H1 (cell line): ENCODE data around the gene ACP4. TPM values are rescaled to one million over a fixed set of nuclear protein-coding genes. Genes with fewer than 3 reads are reported as not detected.
"Not testable (repeated sequence)": the region's sequence is repeated elsewhere in the genome, so short reads cannot be mapped to it uniquely, and the experiment has no call there.

Experiments
- CTCF ChIA-PET: fragments of 300-600 bp; sonication (Branson Sonifier 250); formaldehyde crosslinking; loops from one replicate; lab custom pipeline; 2021; ENCODE audit not compliant: partially characterized antibody; lab: Charles Lee
- POLR2A ChIA-PET: fragments of 300-600 bp; sonication (Branson Sonifier 250); formaldehyde crosslinking; loops from one replicate; lab custom pipeline; 2021; ENCODE audit warnings: inconsistent platforms; ENCODE audit not compliant: partially characterized antibody; lab: Charles Lee
- DNase-seq, 2 experiments: peaks; one replicate each; pipeline versions ENCODE4 v3.0.0 to v3.0.0-alpha.2; 2010 to 2022; ENCODE audit warnings: low spot score in 2 of 2, low read depth in 1 of 2, mixed read lengths in 1 of 2
- FAIRE-seq: peaks from 2 replicates; lab custom pipeline; 2011; peaks lifted over from hg19 to GRCh38; lab: Jason Lieb, UNC
- H2AFZ ChIP-seq: 2 replicates; pipeline ENCODE4 v1.8.1; 2012; ENCODE audit warnings: low read length, inconsistent platforms
- H2AK5ac ChIP-seq: 2 replicates; pipeline ENCODE4 v1.6.1; 2013; ENCODE audit warnings: low read depth, low read length
- H2BK120ac ChIP-seq: replicated peaks from 2 replicates; pipeline ENCODE3; 2013; ENCODE audit warnings: low read depth, low read length, inconsistent platforms
- H2BK12ac ChIP-seq: 2 replicates; pipeline ENCODE4 v1.6.1; 2013; ENCODE audit warnings: low read depth, low read length
- H2BK15ac ChIP-seq: 2 replicates; pipeline ENCODE4 v1.6.1; 2013; ENCODE audit warnings: low read length
- H2BK20ac ChIP-seq: 2 replicates; pipeline ENCODE4 v1.6.1; 2013; ENCODE audit warnings: low read length
- H2BK5ac ChIP-seq: 2 replicates; pipeline ENCODE4 v1.6.1; 2013; ENCODE audit warnings: low read depth, low read length
- H3K14ac ChIP-seq: 2 replicates; pipeline ENCODE4 v1.6.1; 2013; ENCODE audit warnings: inconsistent platforms; ENCODE audit not compliant: insufficient read length
- H3K18ac ChIP-seq: 2 replicates; pipeline ENCODE4 v1.6.1; 2013; ENCODE audit warnings: low read length; ENCODE audit errors: extremely low read depth
- H3K23ac ChIP-seq: 2 replicates; pipeline ENCODE4 v1.6.1; 2013; ENCODE audit warnings: inconsistent platforms; ENCODE audit not compliant: insufficient read length
- H3K23me2 ChIP-seq: 2 replicates; pipeline ENCODE4 v1.6.1; 2013; ENCODE audit warnings: low read depth, low read length
- H3K27ac ChIP-seq: 2 replicates; pipeline ENCODE4 v1.6.1; 2011; ENCODE audit warnings: low read depth, low read length, inconsistent platforms
- H3K27me3 ChIP-seq, 4 experiments: replicated peaks in 1 of 4; 1 replicate in 1 of 4; 2 replicates in 3 of 4; pipeline versions ENCODE4 v1.6.1 to v1.8.1; 2011 to 2013; ENCODE audit warnings: low read length in 3 of 4, mild to moderate bottlenecking in 3 of 4, inconsistent platforms in 2 of 4, mixed read lengths in 2 of 4, moderate library complexity in 1 of 4; ENCODE audit not compliant: control insufficient read depth in 3 of 4, insufficient read depth in 3 of 4; ENCODE audit errors: extremely low read depth in 1 of 4
- H3K36me3 ChIP-seq, 4 experiments: 2 replicates each; pipeline versions ENCODE4 v1.6.1 to v1.8.1; 2011 to 2013; ENCODE audit warnings: mild to moderate bottlenecking in 4 of 4, low read length in 3 of 4, moderate library complexity in 2 of 4, control low read depth in 1 of 4, inconsistent platforms in 1 of 4; ENCODE audit not compliant: insufficient read depth in 4 of 4, control insufficient read depth in 2 of 4
- H3K4ac ChIP-seq: replicated peaks from 2 replicates; pipeline ENCODE3; 2013; ENCODE audit warnings: low read length, low read depth, mixed read lengths, inconsistent platforms; ENCODE audit not compliant: insufficient read length
- H3K4me1 ChIP-seq, 4 experiments: replicated peaks in 1 of 4; 1 replicate in 1 of 4; 2 replicates in 3 of 4; pipeline versions ENCODE4 v1.6.1 to v1.8.1; 2011 to 2013; ENCODE audit warnings: low read length in 3 of 4, inconsistent platforms in 2 of 4, mixed read lengths in 1 of 4; ENCODE audit not compliant: insufficient read depth in 4 of 4, control insufficient read depth in 3 of 4
- H3K4me2 ChIP-seq, 2 experiments: 2 replicates each; pipeline versions ENCODE4 v1.6.1 to v1.8.1; 2011 to 2013; ENCODE audit warnings: low read depth in 2 of 2, low read length in 2 of 2, control low read depth in 1 of 2, inconsistent platforms in 1 of 2, mild to moderate bottlenecking in 1 of 2; ENCODE audit not compliant: insufficient read depth in 1 of 2
- H3K4me3 ChIP-seq, 4 experiments: fragments of 200-600, 300-600 bp in 1 of 4; sonication (generic), shearing (Covaris generic), sonication (Bioruptor Twin) in 1 of 4; 2 replicates each; pipeline versions ENCODE4 v1.5.1 to v1.8.1; 2011 to 2016; ENCODE audit warnings: low read length in 4 of 4, low read depth in 3 of 4, control low read depth in 2 of 4, inconsistent platforms in 2 of 4, mild to moderate bottlenecking in 2 of 4, mixed read lengths in 1 of 4, moderate library complexity in 1 of 4; ENCODE audit not compliant: insufficient read depth in 2 of 4; ENCODE audit errors: extremely low read depth in 1 of 4
- H3K56ac ChIP-seq: replicated peaks from 2 replicates; pipeline ENCODE3; 2013; ENCODE audit warnings: low read depth, mild to moderate bottlenecking, mixed read lengths, low read length, inconsistent platforms; ENCODE audit not compliant: insufficient read length
- H3K79me1 ChIP-seq: 2 replicates; pipeline ENCODE4 v1.6.1; 2013; ENCODE audit warnings: low read depth, low read length, control low read depth
- H3K79me2 ChIP-seq, 2 experiments: 2 replicates each; pipeline versions ENCODE4 v1.6.1 to v1.8.1; 2012 to 2013; ENCODE audit warnings: low read length in 2 of 2, mild to moderate bottlenecking in 2 of 2, inconsistent platforms in 1 of 2; ENCODE audit not compliant: insufficient read depth in 2 of 2, control insufficient read depth in 1 of 2
- H3K9ac ChIP-seq, 4 experiments: replicated peaks in 1 of 4; 1 replicate in 1 of 4; 2 replicates in 3 of 4; pipeline versions ENCODE4 v1.6.1 to v1.8.1; 2011 to 2013; ENCODE audit warnings: low read depth in 3 of 4, low read length in 3 of 4, control low read depth in 2 of 4, mild to moderate bottlenecking in 2 of 4, moderate library complexity in 2 of 4, inconsistent platforms in 1 of 4; ENCODE audit errors: extremely low read depth in 1 of 4
- H3K9me3 ChIP-seq, 2 experiments: 2 replicates each; pipeline versions ENCODE4 v1.6.1 to v1.8.1; 2012 to 2013; ENCODE audit warnings: mild to moderate bottlenecking in 2 of 2, moderate library complexity in 2 of 2, control low read depth in 1 of 2, inconsistent platforms in 1 of 2, low read depth in 1 of 2, low read length in 1 of 2, mixed read lengths in 1 of 2; ENCODE audit not compliant: insufficient read depth in 2 of 2
- H4K20me1 ChIP-seq, 2 experiments: replicated peaks in 1 of 2; 2 replicates each; pipeline versions ENCODE3 to v1.8.1; 2011 to 2013; ENCODE audit warnings: inconsistent platforms in 2 of 2, low read length in 2 of 2, mild to moderate bottlenecking in 1 of 2; ENCODE audit not compliant: insufficient read depth in 2 of 2, control insufficient read depth in 1 of 2
- H4K5ac ChIP-seq: 2 replicates; pipeline ENCODE4 v1.6.1; 2013; ENCODE audit warnings: low read length, low read depth, mixed read lengths, inconsistent platforms; ENCODE audit not compliant: insufficient read length
- H4K8ac ChIP-seq: 2 replicates; pipeline ENCODE4 v1.8.0; 2013; ENCODE audit warnings: mild to moderate bottlenecking, moderate library complexity, low read length, inconsistent platforms; ENCODE audit not compliant: insufficient read depth; ENCODE audit errors: extremely low read depth
- H4K91ac ChIP-seq: replicated peaks from 2 replicates; pipeline ENCODE3; 2013; ENCODE audit warnings: low read length, mixed read lengths, inconsistent platforms; ENCODE audit not compliant: insufficient read length
- MAX ChIP-seq: IDR thresholded peaks from 2 replicates; pipeline ENCODE4 v1.6.1; 2012; ENCODE audit warnings: inconsistent platforms
- WGBS, 2 experiments: shearing (Covaris generic) in 1 of 2; methylation state at CpG; one replicate each; pipeline versions ENCODE4 v1.1.6 to v1.1.7; 2013 to 2015; ENCODE audit warnings: low lambda C conversion rate in 2 of 2, mixed read lengths in 2 of 2, inconsistent platforms in 1 of 2, low coverage in 1 of 2, missing lambda C conversion rate in 1 of 2; ENCODE audit not compliant: insufficient replicate concordance in 2 of 2, insufficient coverage in 1 of 2, insufficient read length in 1 of 2; ENCODE audit errors: extremely low coverage in 1 of 2, missing lambda C conversion rate in 1 of 2; 5-methylcytosine and 5-hydroxymethylcytosine counted together
- polyA plus RNA-seq, 7 experiments: library from polyadenylated mRNA; depleted of rRNA in 3 of 7; stranded (reverse) in 5 of 7; unstranded in 2 of 7; fragments of >200 nt in 5 of 7; fragments of 200-250 nt in 2 of 7; gene quantifications; 1 replicate in 5 of 7; 2 replicates in 1 of 7; 4 replicates in 1 of 7; pipeline versions ENCODE4 v1.2.1 to v1.2.3, GENCODE V29; 2011 to 2013; ENCODE audit warnings: missing spikeins in 2 of 7, mixed read lengths in 2 of 7
- total RNA-seq: library from RNA; stranded (reverse); fragmentation: NEBNext Ultra II Directional; extraction: Animal tissue kit (Norgen Biotek cat#: 25700); gene quantifications from 2 replicates; pipeline ENCODE4 v1.2.1, GENCODE V29; 2021

Gene ACP4
- total and polyA plus RNA-seq, 2 of the 8 experiments (the other 6 are each of a cell fraction or from before 2014, with no cell fraction given): not detected

GRCh38 chr19:50767263-50767662 is 23.0 kb upstream of the ACP4 start:
- POLR2A ChIA-PET: interaction anchor here (0.6 to 1.8 kb wide), 4 partner anchors 11 to 211 kb away, joined by 3 to 4 read pairs (median 3); no protein-coding TSS in a partner anchor
- H3K23ac ChIP-seq, H3K79me1 ChIP-seq, H3K18ac ChIP-seq, H2BK15ac ChIP-seq, H4K5ac ChIP-seq, H3K4me1 ChIP-seq, H3K4me2 ChIP-seq, FAIRE-seq, H3K27me3 ChIP-seq, H3K56ac ChIP-seq, H2BK20ac ChIP-seq, H2AK5ac ChIP-seq, H4K8ac ChIP-seq, H4K20me1 ChIP-seq, H3K4ac ChIP-seq, H3K27ac ChIP-seq, DNase-seq, H2BK120ac ChIP-seq, H4K91ac ChIP-seq, H3K9me3 ChIP-seq, H3K79me2 ChIP-seq, H3K14ac ChIP-seq, H3K23me2 ChIP-seq: not testable (repeated sequence)
- WGBS, 2 experiments: 43% methylated on average over 5 of the region's 5 CpGs; no CpG with 5 or more reads in 1 of the 2 experiments
- CTCF ChIA-PET: interaction anchor here (1.0 to 1.5 kb wide), 3 partner anchors 25 to 61 kb away, joined by 3 to 6 read pairs (median 3); no protein-coding TSS in a partner anchor
- peak; percentile 62 for TF ChIP-seq MAX
- TF ChIP-seq, all 59 proteins: peak for 1; not testable (repeated sequence) for 58
- H2BK5ac ChIP-seq, H3K36me3 ChIP-seq, H3K4me3 ChIP-seq, H2AFZ ChIP-seq, H3K9ac ChIP-seq, H2BK12ac ChIP-seq: not testable (repeated sequence)
